HG03095 (cell line): ENCODE measurements around the gene FMN2.

Source experiments
- ATAC-seq: cut with Tn5 transposase; IDR thresholded peaks from one replicate; pipeline ENCODE4 v1.9.1; 2021; ENCODE audit warnings: moderate library complexity; ENCODE audit not compliant: unreplicated experiment

Gene FMN2

GRCh38 chr1:240192851-240193250 is 101.2 kb downstream of the FMN2 start:
- ATAC-seq: no peak

- ATAC-seq: no peak
Observed at GRCh38 chr1:240193679-240194078, 102.0 kb downstream of the FMN2 start.

GRCh38 chr1:240194120-240194519 is 102.4 kb downstream of the FMN2 start:
- no peak for ATAC-seq

- ATAC-seq: no peak
Observed at GRCh38 chr1:240198376-240198775, 106.7 kb downstream of the FMN2 start.

GRCh38 chr1:240199758-240200645 is 108.3 kb downstream of the FMN2 start:
- no peak for ATAC-seq

GRCh38 chr1:240201931-240202330 is 110.2 kb downstream of the FMN2 start:
- no peak for ATAC-seq

- no peak for ATAC-seq
Observed at GRCh38 chr1:240207073-240207709, 115.5 kb downstream of the FMN2 start.

- ATAC-seq: no peak
Observed at GRCh38 chr1:240210026-240210425, 118.3 kb downstream of the FMN2 start.

GRCh38 chr1:240212556-240212955 is 120.9 kb downstream of the FMN2 start:
- ATAC-seq: no peak

GRCh38 chr1:240217403-240217802 is 125.7 kb downstream of the FMN2 start:
- ATAC-seq: no peak

GRCh38 chr1:240219104-240219503 is 127.4 kb downstream of the FMN2 start:
- no peak for ATAC-seq

- no peak for ATAC-seq
Observed at GRCh38 chr1:240226102-240226501, 134.4 kb downstream of the FMN2 start.

- no peak for ATAC-seq
Observed at GRCh38 chr1:240230816-240231215, 139.1 kb downstream of the FMN2 start.

GRCh38 chr1:240232530-240232929 is 140.8 kb downstream of the FMN2 start:
- ATAC-seq: no peak

GRCh38 chr1:240234485-240235210 is 143.0 kb downstream of the FMN2 start:
- ATAC-seq: no peak

- ATAC-seq: no peak
Observed at GRCh38 chr1:240235521-240236288, 144.0 kb downstream of the FMN2 start.

GRCh38 chr1:240237305-240237721 is 145.6 kb downstream of the FMN2 start:
- no peak for ATAC-seq

GRCh38 chr1:240239309-240239708 is 147.6 kb downstream of the FMN2 start:
- no peak for ATAC-seq

GRCh38 chr1:240241278-240241677 is 149.6 kb downstream of the FMN2 start:
- ATAC-seq: no peak

- ATAC-seq: no peak
Observed at GRCh38 chr1:240242601-240243144, 151.0 kb downstream of the FMN2 start.
